ENCODE measurements around the gene CYP2D6. TPM values are rescaled to one million over a fixed set of nuclear protein-coding genes. Genes with fewer than 3 reads are reported as not detected.

Gene CYP2D6
- total RNA-seq, 1 donor from 2014 or later: 0.91 TPM

DNA sequence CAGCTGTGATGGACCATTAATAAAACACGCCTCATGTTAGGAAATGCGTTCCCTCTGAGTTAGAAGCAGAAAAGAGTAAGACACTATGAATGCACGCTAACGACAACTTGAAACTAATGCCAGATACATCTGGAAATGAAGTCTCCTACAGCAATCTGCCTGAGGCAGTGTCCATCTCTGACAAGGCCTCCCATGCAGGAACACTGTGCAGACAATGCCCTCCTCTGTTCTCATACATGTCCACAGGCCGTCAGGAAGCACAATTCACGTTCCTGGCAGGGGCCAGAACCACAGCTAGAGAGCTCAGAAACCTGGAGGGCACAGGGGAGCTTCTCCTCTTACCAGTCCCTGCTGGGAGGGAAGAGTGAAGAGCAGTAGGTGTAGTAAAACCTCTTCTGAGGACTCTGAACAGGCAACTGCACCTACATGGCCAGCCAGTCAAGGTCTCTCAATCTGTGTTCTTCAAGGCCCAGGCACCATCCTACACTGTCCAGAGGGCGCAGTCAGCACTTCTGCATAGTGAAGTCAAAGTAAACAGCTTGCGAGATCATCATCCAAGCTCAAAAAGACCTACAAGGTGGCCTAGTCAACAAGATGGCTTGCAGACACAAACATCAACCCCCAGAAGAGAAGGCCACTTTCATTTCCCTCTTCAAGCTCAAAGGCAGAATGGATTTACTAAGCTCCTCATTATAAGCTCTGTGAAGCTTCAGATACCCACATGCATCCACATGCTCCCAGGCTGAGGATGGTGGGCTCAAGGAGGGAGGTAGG, 41.5 kb upstream of the CYP2D6 start:
- Mint-ChIP-seq H3K36me3 (ENCODE audit: low read depth, unreplicated experiment) (peaks cover 10% of the 10 kb centered on the region), H3K9me3 (ENCODE audit: unreplicated experiment) (no peaks in the 10 kb centered on the region), H3K4me3 (ENCODE audit: unreplicated experiment) (no peak overlapping the region), H3K27me3 (ENCODE audit: low read depth, unreplicated experiment) (no peaks in the 10 kb centered on the region), H3K27ac (ENCODE audit: unreplicated experiment) (no peak overlapping the region), H3K4me1 (ENCODE audit: low read depth, unreplicated experiment) (peaks cover 14% of the 10 kb centered on the region)
- TF ChIP-seq, protein P1, sequence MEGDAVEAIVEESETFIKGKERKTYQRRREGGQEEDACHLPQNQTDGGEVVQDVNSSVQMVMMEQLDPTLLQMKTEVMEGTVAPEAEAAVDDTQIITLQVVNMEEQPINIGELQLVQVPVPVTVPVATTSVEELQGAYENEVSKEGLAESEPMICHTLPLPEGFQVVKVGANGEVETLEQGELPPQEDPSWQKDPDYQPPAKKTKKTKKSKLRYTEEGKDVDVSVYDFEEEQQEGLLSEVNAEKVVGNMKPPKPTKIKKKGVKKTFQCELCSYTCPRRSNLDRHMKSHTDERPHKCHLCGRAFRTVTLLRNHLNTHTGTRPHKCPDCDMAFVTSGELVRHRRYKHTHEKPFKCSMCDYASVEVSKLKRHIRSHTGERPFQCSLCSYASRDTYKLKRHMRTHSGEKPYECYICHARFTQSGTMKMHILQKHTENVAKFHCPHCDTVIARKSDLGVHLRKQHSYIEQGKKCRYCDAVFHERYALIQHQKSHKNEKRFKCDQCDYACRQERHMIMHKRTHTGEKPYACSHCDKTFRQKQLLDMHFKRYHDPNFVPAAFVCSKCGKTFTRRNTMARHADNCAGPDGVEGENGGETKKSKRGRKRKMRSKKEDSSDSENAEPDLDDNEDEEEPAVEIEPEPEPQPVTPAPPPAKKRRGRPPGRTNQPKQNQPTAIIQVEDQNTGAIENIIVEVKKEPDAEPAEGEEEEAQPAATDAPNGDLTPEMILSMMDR (IDR thresholded peaks at IDR 0.05; ENCODE audit: insufficient read depth, low read depth, low read length): no peak
- TF ChIP-seq EZH2 (IDR thresholded peaks at IDR 0.05; ENCODE audit: insufficient read depth, low read length): no peak
- H3K27me3 ChIP-seq (ENCODE audit: insufficient read depth, low read length): no peaks in the 10 kb centered on the region
- no peak overlapping the region for H3K4me3 ChIP-seq (ENCODE audit: insufficient read depth, low read depth, low read length)
- H3K9ac ChIP-seq (ENCODE audit: low read length): no peak overlapping the region
- no peaks in the 10 kb centered on the region for H3K9me3 ChIP-seq (ENCODE audit: insufficient read depth, low read depth, low read length)
- H3K4me1 ChIP-seq (ENCODE audit: insufficient read depth, low read length): no peaks in the 10 kb centered on the region
- DNase-seq (ENCODE audit: low read depth) (no peak), FAIRE-seq (no peak)
- H3K79me2 ChIP-seq (ENCODE audit: insufficient read depth, low read length): no peaks in the 10 kb centered on the region
- H3K4me2 ChIP-seq (ENCODE audit: low read length): no peak overlapping the region
- H3K36me3 ChIP-seq (ENCODE audit: insufficient read depth, low read length): no peaks in the 10 kb centered on the region
- no peak overlapping the region for H3K27ac ChIP-seq (ENCODE audit: low read depth, low read length)
- peaks cover 82% of the 10 kb centered on the region for H4K20me1 ChIP-seq (ENCODE audit: insufficient read depth, low read length)
- no peak overlapping the region for H2AFZ ChIP-seq (ENCODE audit: low read depth, low read length)

DNA sequence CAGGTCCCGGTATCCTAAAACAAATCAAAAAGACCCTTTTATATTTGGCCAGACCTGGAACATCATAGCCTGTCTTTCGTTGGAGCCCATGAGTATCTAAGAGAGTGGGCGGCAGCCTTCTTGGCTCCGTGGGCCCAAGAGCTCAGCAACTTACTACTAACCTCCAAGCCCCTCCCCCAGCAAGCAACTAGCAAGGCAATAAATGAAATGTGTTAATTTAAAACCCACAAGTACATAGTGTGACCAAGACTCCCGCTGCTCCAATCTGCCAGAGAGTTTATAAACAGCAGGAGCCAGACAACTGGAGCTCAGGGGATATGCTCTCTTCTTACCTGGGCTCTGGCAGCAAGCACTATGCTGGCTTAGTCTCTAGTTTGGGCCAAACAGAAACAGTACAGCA, 40.8 kb upstream of the CYP2D6 start:
- Mint-ChIP-seq H3K4me3 (ENCODE audit: unreplicated experiment) (no peak overlapping the region), H3K36me3 (ENCODE audit: low read depth, unreplicated experiment) (peaks cover 10% of the 10 kb centered on the region), H3K27me3 (ENCODE audit: low read depth, unreplicated experiment) (no peaks in the 10 kb centered on the region), H3K9me3 (ENCODE audit: unreplicated experiment) (no peaks in the 10 kb centered on the region), H3K4me1 (ENCODE audit: low read depth, unreplicated experiment) (peaks cover 14% of the 10 kb centered on the region), H3K27ac (ENCODE audit: unreplicated experiment) (no peak overlapping the region)
- FAIRE-seq: no peak
- Histone ChIP-seq H4K20me1 (ENCODE audit: insufficient read depth, low read length) (peaks cover 84% of the 10 kb centered on the region), H3K4me2 (ENCODE audit: low read length) (no peak overlapping the region), H3K4me1 (ENCODE audit: insufficient read depth, low read length) (no peaks in the 10 kb centered on the region), H3K27me3 (ENCODE audit: insufficient read depth, low read length) (no peaks in the 10 kb centered on the region), H3K9ac (ENCODE audit: low read length) (no peak overlapping the region), H2AFZ (ENCODE audit: low read depth, low read length) (no peak overlapping the region), H3K9me3 (ENCODE audit: insufficient read depth, low read depth, low read length) (no peaks in the 10 kb centered on the region), H3K27ac (ENCODE audit: low read depth, low read length) (no peak overlapping the region), H3K4me3 (ENCODE audit: insufficient read depth, low read depth, low read length) (no peak overlapping the region), H3K36me3 (ENCODE audit: insufficient read depth, low read length) (no peaks in the 10 kb centered on the region), H3K79me2 (ENCODE audit: insufficient read depth, low read length) (no peaks in the 10 kb centered on the region)
- no peak for DNase-seq (ENCODE audit: low read depth)
- TF ChIP-seq, protein P1 (IDR thresholded peaks at IDR 0.05; ENCODE audit: insufficient read depth, low read depth, low read length): no peak
- TF ChIP-seq EZH2 (IDR thresholded peaks at IDR 0.05; ENCODE audit: insufficient read depth, low read length): no peak

DNA sequence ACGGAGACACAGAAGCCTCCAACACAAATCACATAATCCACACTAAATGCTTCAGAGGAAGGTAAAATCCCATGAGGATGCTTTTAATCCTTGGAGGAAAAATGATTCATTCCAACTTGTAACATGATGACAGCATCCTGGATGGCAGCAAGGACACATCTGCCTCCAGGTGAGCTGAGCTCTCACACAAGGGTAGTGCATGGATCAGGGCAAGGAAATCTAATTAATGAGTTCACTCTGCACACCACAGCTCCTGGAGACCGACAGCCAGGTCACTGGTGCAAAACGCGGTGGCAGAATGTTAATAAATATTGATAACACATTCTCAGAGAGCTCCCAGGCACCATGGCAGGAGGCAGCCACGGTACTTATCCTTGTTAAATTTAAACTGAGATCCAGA, 40.3 kb upstream of the CYP2D6 start:
- H3K9me3 Mint-ChIP-seq (ENCODE audit: unreplicated experiment): no peaks in the 10 kb centered on the region
- H3K79me2 ChIP-seq (ENCODE audit: insufficient read depth, low read length): no peaks in the 10 kb centered on the region
- FAIRE-seq (no peak), DNase-seq (ENCODE audit: low read depth) (no peak)
- TF ChIP-seq, protein P1 (IDR thresholded peaks at IDR 0.05; ENCODE audit: insufficient read depth, low read depth, low read length): no peak
- TF ChIP-seq EZH2 (IDR thresholded peaks at IDR 0.05; ENCODE audit: insufficient read depth, low read length): no peak
- H3K4me3 Mint-ChIP-seq (ENCODE audit: unreplicated experiment): no peak overlapping the region
- H3K27me3 Mint-ChIP-seq (ENCODE audit: low read depth, unreplicated experiment): no peaks in the 10 kb centered on the region
- H4K20me1 ChIP-seq (ENCODE audit: insufficient read depth, low read length): peaks cover 83% of the 10 kb centered on the region
- H3K4me1 ChIP-seq (ENCODE audit: insufficient read depth, low read length): no peaks in the 10 kb centered on the region
- H3K36me3 ChIP-seq (ENCODE audit: insufficient read depth, low read length): no peaks in the 10 kb centered on the region
- no peak overlapping the region for H3K4me3 ChIP-seq (ENCODE audit: insufficient read depth, low read depth, low read length)
- H3K4me1 Mint-ChIP-seq (ENCODE audit: low read depth, unreplicated experiment): peaks cover 14% of the 10 kb centered on the region
- no peak overlapping the region for H3K27ac Mint-ChIP-seq (ENCODE audit: unreplicated experiment)
- H3K9ac ChIP-seq (ENCODE audit: low read length): no peak overlapping the region
- H3K4me2 ChIP-seq (ENCODE audit: low read length): no peak overlapping the region
- peaks cover 8% of the 10 kb centered on the region for H3K36me3 Mint-ChIP-seq (ENCODE audit: low read depth, unreplicated experiment)
- no peak overlapping the region for H2AFZ ChIP-seq (ENCODE audit: low read depth, low read length)
- no peaks in the 10 kb centered on the region for H3K9me3 ChIP-seq (ENCODE audit: insufficient read depth, low read depth, low read length)
- no peaks in the 10 kb centered on the region for H3K27me3 ChIP-seq (ENCODE audit: insufficient read depth, low read length)
- H3K27ac ChIP-seq (ENCODE audit: low read depth, low read length): no peak overlapping the region

Data from astrocyte (in vitro differentiated cells and primary cell).